ENCODE measurements around the gene RAB15. TPM values are rescaled to one million over a fixed set of nuclear protein-coding genes. Genes with fewer than 3 reads are reported as not detected.

The RAB15 gene
- polyA plus RNA-seq, 1 donor (not counting 4 experiments of a cell fraction or from before 2014, with no cell fraction given), result 2.1 TPM

- dilution Hi-C loops (cut with MboI; ENCODE audit: extremely low pct_ligation_motif_present, low sequenced_read_pairs), result no loop called here
- H3K36me3 ChIP-seq (ENCODE audit: control insufficient read depth in 2 of 2, extremely low read depth in 1 of 2, insufficient read depth in 2 of 2, low read length in 2 of 2), result no peaks in the 10 kb centered on the region
- H4K20me1 ChIP-seq (ENCODE audit: control insufficient read depth, extremely low read depth, insufficient read depth, low read length), result no peaks in the 10 kb centered on the region
- no peaks in the 10 kb centered on the region for H3K27me3 ChIP-seq (ENCODE audit: control insufficient read depth, extremely low read depth, insufficient read depth, low read length)
- H3K27ac ChIP-seq (ENCODE audit: control insufficient read depth, insufficient read depth, low read length), result no peak overlapping the region
- no peak overlapping the region for H3K4me2 ChIP-seq (ENCODE audit: control insufficient read depth, extremely low read depth, insufficient read depth, low read depth, low read length)
- FAIRE-seq, result no peak
- no peak overlapping the region for H3K4me3 ChIP-seq (ENCODE audit: control insufficient read depth in 2 of 3, extremely low read depth in 1 of 3, insufficient read depth in 2 of 3, low read depth in 1 of 3, low read length in 3 of 3)
- H3K9me1 ChIP-seq (ENCODE audit: control insufficient read depth, extremely low read depth, insufficient read depth, low read length), result no peaks in the 10 kb centered on the region
- peaks cover 9% of the 10 kb centered on the region for H3K4me1 ChIP-seq (ENCODE audit: control insufficient read depth, extremely low read depth, insufficient read depth, low read length)
- no peaks in the 10 kb centered on the region for H3K79me2 ChIP-seq (ENCODE audit: control insufficient read depth, insufficient read depth, low read length)
- no peak overlapping the region for H3K9ac ChIP-seq (ENCODE audit: control insufficient read depth, extremely low read depth, insufficient read depth, low read length)
- no peak for TF ChIP-seq CTCF (optimal IDR thresholded peaks at IDR 0.05 in 1 of 3, IDR thresholded peaks at IDR 0.05 in 1 of 3, conservative IDR thresholded peaks at IDR 0.05 in 1 of 3; ENCODE audit: extremely low read depth in 1 of 3, insufficient read depth in 2 of 3, low read length in 3 of 3)
- TF ChIP-seq EZH2 (IDR thresholded peaks at IDR 0.05; ENCODE audit: low read length), result no peak
- no peak overlapping the region for H2AFZ ChIP-seq (ENCODE audit: control insufficient read depth, low read length)
- no peak for DNase-seq (ENCODE audit: low read depth, low spot score)
- no peaks in the 10 kb centered on the region for H3K9me3 ChIP-seq (ENCODE audit: control insufficient read depth, low read depth, low read length)
Measured at GRCh38 chr14:64956697-64957406, 15.3 kb downstream of the RAB15 start.

GRCh38 chr14:64955297-64955696 lies 16.8 kb downstream of the RAB15 start:
- TF ChIP-seq EZH2 (IDR thresholded peaks at IDR 0.05; ENCODE audit: low read length), result no peak
- no peak for TF ChIP-seq CTCF (optimal IDR thresholded peaks at IDR 0.05 in 1 of 3, IDR thresholded peaks at IDR 0.05 in 1 of 3, conservative IDR thresholded peaks at IDR 0.05 in 1 of 3; ENCODE audit: extremely low read depth in 1 of 3, insufficient read depth in 2 of 3, low read length in 3 of 3)
- dilution Hi-C loops (cut with MboI; ENCODE audit: extremely low pct_ligation_motif_present, low sequenced_read_pairs), result no loop called here
- no peaks in the 10 kb centered on the region for H3K79me2 ChIP-seq (ENCODE audit: control insufficient read depth, insufficient read depth, low read length)
- peaks cover 5% of the 10 kb centered on the region for H3K4me1 ChIP-seq (ENCODE audit: control insufficient read depth, extremely low read depth, insufficient read depth, low read length)
- no peaks in the 10 kb centered on the region for H3K36me3 ChIP-seq (ENCODE audit: control insufficient read depth in 2 of 2, extremely low read depth in 1 of 2, insufficient read depth in 2 of 2, low read length in 2 of 2)
- no peaks in the 10 kb centered on the region for H4K20me1 ChIP-seq (ENCODE audit: control insufficient read depth, extremely low read depth, insufficient read depth, low read length)
- no peak overlapping the region for H2AFZ ChIP-seq (ENCODE audit: control insufficient read depth, low read length)
- no peak overlapping the region for H3K4me2 ChIP-seq (ENCODE audit: control insufficient read depth, extremely low read depth, insufficient read depth, low read depth, low read length)
- H3K27ac ChIP-seq (ENCODE audit: control insufficient read depth, insufficient read depth, low read length), result no peak overlapping the region
- no peaks in the 10 kb centered on the region for H3K9me1 ChIP-seq (ENCODE audit: control insufficient read depth, extremely low read depth, insufficient read depth, low read length)
- H3K9ac ChIP-seq (ENCODE audit: control insufficient read depth, extremely low read depth, insufficient read depth, low read length), result no peak overlapping the region
- H3K9me3 ChIP-seq (ENCODE audit: control insufficient read depth, low read depth, low read length), result no peaks in the 10 kb centered on the region
- FAIRE-seq (no peak), DNase-seq (ENCODE audit: low read depth, low spot score) (no peak)
- H3K4me3 ChIP-seq (ENCODE audit: control insufficient read depth in 2 of 3, extremely low read depth in 1 of 3, insufficient read depth in 2 of 3, low read depth in 1 of 3, low read length in 3 of 3), result no peak overlapping the region
- H3K27me3 ChIP-seq (ENCODE audit: control insufficient read depth, extremely low read depth, insufficient read depth, low read length), result no peaks in the 10 kb centered on the region

Measured in keratinocyte (primary cell).